H9 (cell line): Measurements from ENCODE around the gene CEMIP2. TPM values are rescaled to one million over a fixed set of nuclear protein-coding genes. Genes with fewer than 3 reads are reported as not detected.

Experiments used
- DNase-seq: peaks from one replicate; pipeline ENCODE4 v3.0.0-alpha.2; 2017
- H2AFZ ChIP-seq: one replicate; pipeline ENCODE4 v1.6.1; 2013; ENCODE audit warnings: mild to moderate bottlenecking, low read length, control low read depth, moderate library complexity
- H2AK5ac ChIP-seq: 2 replicates; pipeline ENCODE4 v1.6.1; 2013; ENCODE audit warnings: low read length, control low read depth, mixed read lengths; ENCODE audit not compliant: insufficient read length
- H2BK120ac ChIP-seq: one replicate; pipeline ENCODE4 v1.6.1; 2013; ENCODE audit warnings: low read depth, mild to moderate bottlenecking, low read length, control low read depth, inconsistent platforms; ENCODE audit not compliant: poor library complexity, severe bottlenecking
- H2BK12ac ChIP-seq: 2 replicates; pipeline ENCODE4 v1.6.1; 2013; ENCODE audit warnings: low read length, control low read depth, mixed read lengths, low read depth; ENCODE audit not compliant: insufficient read length
- H2BK15ac ChIP-seq: 2 replicates; pipeline ENCODE4 v1.6.1; 2013; ENCODE audit warnings: low read depth, low read length, control low read depth
- H2BK20ac ChIP-seq: one replicate; pipeline ENCODE4 v1.6.1; 2013; ENCODE audit warnings: low read depth, mild to moderate bottlenecking, low read length, control low read depth, inconsistent platforms; ENCODE audit not compliant: poor library complexity, severe bottlenecking
- H2BK5ac ChIP-seq: 2 replicates; pipeline ENCODE4 v1.6.1; 2013; ENCODE audit warnings: low read length, control low read depth, mixed read lengths; ENCODE audit not compliant: insufficient read length
- H3K14ac ChIP-seq: 2 replicates; pipeline ENCODE4 v1.6.1; 2013; ENCODE audit warnings: low read length, control low read depth; ENCODE audit not compliant: insufficient read depth
- H3K18ac ChIP-seq: 2 replicates; pipeline ENCODE4 v1.6.1; 2013; ENCODE audit warnings: low read depth, mild to moderate bottlenecking, mixed read lengths, low read length, control low read depth; ENCODE audit not compliant: insufficient read length
- H3K23ac ChIP-seq: 2 replicates; pipeline ENCODE4 v1.6.1; 2013; ENCODE audit warnings: low read length, control low read depth, mixed read lengths, low read depth; ENCODE audit not compliant: insufficient read length
- H3K23me2 ChIP-seq: 2 replicates; pipeline ENCODE4 v1.6.1; 2013; ENCODE audit warnings: low read depth, mild to moderate bottlenecking, mixed read lengths, low read length, control low read depth; ENCODE audit not compliant: insufficient read length, poor library complexity, severe bottlenecking
- H3K27ac ChIP-seq: 2 replicates; pipeline ENCODE4 v1.5.1; 2013; ENCODE audit warnings: low read length, control low read depth, mixed read lengths, low read depth; ENCODE audit not compliant: insufficient read length
- H3K27me3 ChIP-seq: 2 replicates; pipeline ENCODE4 v1.6.1; 2013; ENCODE audit warnings: low read length, control low read depth, inconsistent platforms; ENCODE audit not compliant: insufficient read depth
- H3K4ac ChIP-seq: 2 replicates; pipeline ENCODE4 v1.6.1; 2013; ENCODE audit warnings: low read depth, mild to moderate bottlenecking, control low read depth, inconsistent platforms, low read length, moderate library complexity
- H3K4me1 ChIP-seq: 2 replicates; pipeline ENCODE4 v1.6.1; 2013; ENCODE audit warnings: low read length, control low read depth, inconsistent platforms; ENCODE audit not compliant: insufficient read depth
- H3K4me2 ChIP-seq: 2 replicates; pipeline ENCODE4 v1.6.1; 2013; ENCODE audit warnings: low read length, control low read depth, mixed read lengths; ENCODE audit not compliant: insufficient read length, insufficient read depth
- H3K56ac ChIP-seq: 2 replicates; pipeline ENCODE4 v1.6.1; 2013; ENCODE audit warnings: low read depth, mild to moderate bottlenecking, mixed read lengths, low read length, control low read depth; ENCODE audit not compliant: insufficient read length
- H3K79me1 ChIP-seq: 2 replicates; pipeline ENCODE4 v1.6.1; 2013; ENCODE audit warnings: low read depth, mild to moderate bottlenecking, moderate library complexity, low read length, control low read depth, inconsistent platforms; ENCODE audit not compliant: insufficient read depth, poor library complexity, severe bottlenecking
- H3K79me2 ChIP-seq: 2 replicates; pipeline ENCODE4 v1.6.1; 2013; ENCODE audit warnings: low read length, control low read depth, inconsistent platforms; ENCODE audit not compliant: insufficient read depth
- H3K9ac ChIP-seq: 2 replicates; pipeline ENCODE4 v1.6.1; 2013; ENCODE audit warnings: low read length, control low read depth, mixed read lengths; ENCODE audit not compliant: insufficient read length; ENCODE audit errors: extremely low read depth
- H3K9me3 ChIP-seq: one replicate; pipeline ENCODE4 v1.6.1; 2013; ENCODE audit warnings: low read depth, low read length, inconsistent platforms; ENCODE audit not compliant: control insufficient read depth
- H3T11ph ChIP-seq: one replicate; pipeline ENCODE4 v1.6.1; 2013; ENCODE audit warnings: mild to moderate bottlenecking, low read length, control low read depth, inconsistent platforms
- H4K20me1 ChIP-seq: one replicate; pipeline ENCODE4 v1.6.1; 2013; ENCODE audit not compliant: control insufficient read depth, insufficient read length, insufficient read depth
- H4K5ac ChIP-seq: 2 replicates; pipeline ENCODE4 v1.6.1; 2013; ENCODE audit warnings: low read depth, mild to moderate bottlenecking, mixed read lengths, low read length, control low read depth; ENCODE audit not compliant: insufficient read length
- H4K8ac ChIP-seq: replicated peaks from 2 replicates; pipeline ENCODE4 v1.6.1; 2013; ENCODE audit warnings: low read length, control low read depth, mixed read lengths, low read depth; ENCODE audit not compliant: insufficient read length
- H4K91ac ChIP-seq: 2 replicates; pipeline ENCODE4 v1.6.1; 2013; ENCODE audit warnings: low read depth, mild to moderate bottlenecking, moderate library complexity, mixed read lengths, low read length, control low read depth; ENCODE audit not compliant: insufficient read length
- H3K27ac Mint-ChIP-seq, 3 experiments: 2 replicates in 2 of 3; 3 replicates in 1 of 3; pipeline ENCODE4 v1.8.0; 2020 to 2021; ENCODE audit warnings: mixed read lengths in 3 of 3, mild to moderate bottlenecking in 1 of 3, moderate library complexity in 1 of 3
- H3K27me3 Mint-ChIP-seq: 2 replicates; pipeline ENCODE4 v1.8.0; 2021; ENCODE audit warnings: low read depth, mild to moderate bottlenecking, moderate library complexity, mixed read lengths
- H3K36me3 Mint-ChIP-seq, 3 experiments: 2 replicates in 2 of 3; 3 replicates in 1 of 3; pipeline ENCODE4 v1.8.0; 2020 to 2021; ENCODE audit warnings: low read depth in 3 of 3, mixed read lengths in 3 of 3; ENCODE audit not compliant: insufficient read depth in 1 of 3
- H3K4me1 Mint-ChIP-seq, 2 experiments: 2 replicates each; pipeline ENCODE4 v1.8.0; 2020; ENCODE audit warnings: mixed read lengths in 2 of 2
- H3K4me3 Mint-ChIP-seq, 2 experiments: 2 replicates in 1 of 2; 3 replicates in 1 of 2; pipeline ENCODE4 v1.8.0; 2020 to 2021; ENCODE audit warnings: mild to moderate bottlenecking in 2 of 2, mixed read lengths in 2 of 2, moderate library complexity in 1 of 2
- H3K9me3 Mint-ChIP-seq, 2 experiments: 2 replicates in 1 of 2; 3 replicates in 1 of 2; pipeline ENCODE4 v1.8.0; 2020; ENCODE audit warnings: mild to moderate bottlenecking in 2 of 2, mixed read lengths in 2 of 2, moderate library complexity in 1 of 2
- WGBS: extraction: QIAGEN DNeasy Blood & Tissue Kit; methylation state at CpG from one replicate; pipeline ENCODE4 v1.1.7; 2013; ENCODE audit warnings: missing lambda C conversion rate, low lambda C conversion rate, mixed read lengths; ENCODE audit not compliant: insufficient read length; ENCODE audit errors: extremely low coverage; 5-methylcytosine and 5-hydroxymethylcytosine counted together
- total RNA-seq: library from RNA; stranded (reverse); gene quantifications from 2 replicates; pipeline ENCODE4 v1.2.1, GENCODE V29; 2021
- TF ChIP-seq, protein P1 (sequence below): fragments of 200-600 bp; sonication (generic); conservative IDR thresholded peaks from 3 replicates; pipeline ENCODE4 v1.8.0; 2021; ENCODE audit warnings: antibody characterized with exemption, mild to moderate bottlenecking

CEMIP2 gene
- total RNA-seq, 1 experiment from 2014 or later, result 77.2 TPM

DNA sequence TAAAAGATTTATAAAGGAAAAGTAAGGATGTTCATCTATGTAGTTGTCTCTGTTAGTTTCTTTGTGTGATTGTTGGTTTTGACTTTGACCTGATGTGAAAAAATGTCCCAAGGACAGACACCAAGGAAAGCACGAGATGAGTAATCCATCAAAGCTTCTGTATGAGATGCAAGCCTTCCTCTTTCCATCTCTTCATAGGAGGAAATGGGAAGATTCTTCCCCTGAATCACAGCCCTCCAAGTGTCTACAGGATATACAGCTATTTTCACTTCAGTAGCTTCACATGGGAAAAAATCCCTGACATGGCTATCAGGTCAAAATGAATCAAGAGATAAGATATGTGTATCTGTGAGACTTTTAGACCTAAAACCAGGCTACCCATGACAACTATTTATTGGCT is 29.0 kb upstream of the CEMIP2 start:
- Histone ChIP-seq H4K91ac (no peak overlapping the region), H3K4me1 (no peaks in the 10 kb centered on the region; the same call in 1 of the 2 replicates), H3K9me3 (no peaks in the 10 kb centered on the region), H3K4ac (no peak overlapping the region), H3K27ac (no peak overlapping the region), H3K23me2 (no peaks in the 10 kb centered on the region), H2BK120ac (no peak overlapping the region), H3K14ac (no peak overlapping the region), H3K18ac (no peak overlapping the region), H2BK20ac (no peak overlapping the region), H3K56ac (no peak overlapping the region), H3K79me2 (no peaks in the 10 kb centered on the region), H2BK12ac (no peak overlapping the region), H3K23ac (no peak overlapping the region), H3K27me3 (no peaks in the 10 kb centered on the region), H2AK5ac (no peak overlapping the region), H4K20me1 (no peaks in the 10 kb centered on the region), H4K8ac (no peak overlapping the region), H3K9ac (no peak overlapping the region), H3K4me2 (no peak overlapping the region), H2BK15ac (no peak overlapping the region), H2BK5ac (no peak overlapping the region), H2AFZ (no peak overlapping the region), H4K5ac (no peak overlapping the region), H3T11ph (no peak overlapping the region), H3K79me1 (no peaks in the 10 kb centered on the region)
- Mint-ChIP-seq H3K27ac (no peak overlapping the region), H3K9me3 (no peaks in the 10 kb centered on the region), H3K36me3 (no peaks in the 10 kb centered on the region), H3K27me3 (no peaks in the 10 kb centered on the region), H3K4me1 (peaks cover 0 to 5% of the 10 kb centered on the region in 2 experiments; a peak in 1 of 4 replicates), H3K4me3 (no peak overlapping the region)
- WGBS, result no CpG with 5 or more reads among the region's 1 CpG
- no peak for DNase-seq
- TF ChIP-seq, protein P1, sequence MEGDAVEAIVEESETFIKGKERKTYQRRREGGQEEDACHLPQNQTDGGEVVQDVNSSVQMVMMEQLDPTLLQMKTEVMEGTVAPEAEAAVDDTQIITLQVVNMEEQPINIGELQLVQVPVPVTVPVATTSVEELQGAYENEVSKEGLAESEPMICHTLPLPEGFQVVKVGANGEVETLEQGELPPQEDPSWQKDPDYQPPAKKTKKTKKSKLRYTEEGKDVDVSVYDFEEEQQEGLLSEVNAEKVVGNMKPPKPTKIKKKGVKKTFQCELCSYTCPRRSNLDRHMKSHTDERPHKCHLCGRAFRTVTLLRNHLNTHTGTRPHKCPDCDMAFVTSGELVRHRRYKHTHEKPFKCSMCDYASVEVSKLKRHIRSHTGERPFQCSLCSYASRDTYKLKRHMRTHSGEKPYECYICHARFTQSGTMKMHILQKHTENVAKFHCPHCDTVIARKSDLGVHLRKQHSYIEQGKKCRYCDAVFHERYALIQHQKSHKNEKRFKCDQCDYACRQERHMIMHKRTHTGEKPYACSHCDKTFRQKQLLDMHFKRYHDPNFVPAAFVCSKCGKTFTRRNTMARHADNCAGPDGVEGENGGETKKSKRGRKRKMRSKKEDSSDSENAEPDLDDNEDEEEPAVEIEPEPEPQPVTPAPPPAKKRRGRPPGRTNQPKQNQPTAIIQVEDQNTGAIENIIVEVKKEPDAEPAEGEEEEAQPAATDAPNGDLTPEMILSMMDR, result no peak
